CD4-positive, alpha-beta T cell treated with Interleukin-17A for 4 hours (primary cell): ENCODE measurements around the gene CADM1.

Source experiments
- DNase-seq: peaks from one replicate; pipeline ENCODE4 v3.0.0-alpha.2; 2020; ENCODE audit warnings: mixed read lengths

Gene CADM1

DNA sequence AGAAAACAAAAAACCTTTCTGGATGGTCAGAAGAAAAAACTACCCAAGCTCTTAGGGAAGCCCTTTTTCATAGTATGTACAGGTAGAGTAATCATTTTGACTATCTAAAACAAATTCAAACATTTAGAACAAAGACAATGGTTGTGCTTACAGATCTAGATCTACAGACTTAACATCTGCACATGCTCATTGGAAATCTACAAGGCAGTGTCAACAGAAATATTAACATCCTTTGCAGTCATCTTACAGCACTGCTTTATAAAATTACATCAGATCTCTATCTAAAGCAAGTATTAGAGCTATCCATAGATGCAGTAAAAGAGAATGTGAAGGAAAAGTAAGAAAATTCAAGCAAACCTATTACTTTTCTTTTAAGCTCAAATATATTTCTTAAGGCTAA lies 110.3 kb downstream of the CADM1 start:
- no peak for DNase-seq

DNA sequence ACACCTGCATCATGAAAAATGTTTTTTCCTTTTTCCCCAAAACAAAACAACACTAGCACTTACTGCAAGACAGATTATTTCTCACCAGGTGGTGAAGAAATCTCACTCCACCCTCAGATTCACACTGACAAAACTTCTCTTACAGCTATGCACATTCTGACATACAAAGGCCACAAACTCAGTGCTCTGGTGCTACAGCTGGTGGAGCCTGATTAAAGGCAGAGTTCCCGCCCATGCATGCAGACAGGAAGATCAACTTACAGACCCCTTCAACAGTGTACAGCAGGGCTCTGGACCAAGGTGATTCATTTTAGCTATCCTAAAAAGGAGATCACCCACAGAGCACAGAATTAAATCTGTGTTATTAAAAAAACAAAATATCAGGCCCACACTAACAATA lies 112.6 kb downstream of the CADM1 start:
- DNase-seq, result no peak

DNA sequence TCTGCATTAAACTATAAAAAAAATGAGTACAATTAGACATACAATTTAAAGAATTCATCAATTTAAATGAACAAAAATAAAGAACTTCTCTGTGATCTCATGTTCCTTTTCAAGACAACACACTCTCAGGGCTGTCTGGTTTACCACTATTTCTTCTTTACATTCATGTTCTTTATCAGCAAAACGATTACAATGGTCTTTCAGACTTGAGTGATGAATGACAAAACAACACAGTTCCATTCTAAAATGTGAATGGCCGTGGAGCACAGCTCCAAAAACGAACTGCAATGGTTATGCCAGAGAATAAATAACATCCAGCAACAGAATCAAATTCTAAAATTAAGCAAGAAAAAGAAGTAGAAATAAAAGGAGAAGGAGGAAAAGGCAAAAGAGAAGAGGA lies 113.1 kb downstream of the CADM1 start:
- DNase-seq, result no peak

DNA sequence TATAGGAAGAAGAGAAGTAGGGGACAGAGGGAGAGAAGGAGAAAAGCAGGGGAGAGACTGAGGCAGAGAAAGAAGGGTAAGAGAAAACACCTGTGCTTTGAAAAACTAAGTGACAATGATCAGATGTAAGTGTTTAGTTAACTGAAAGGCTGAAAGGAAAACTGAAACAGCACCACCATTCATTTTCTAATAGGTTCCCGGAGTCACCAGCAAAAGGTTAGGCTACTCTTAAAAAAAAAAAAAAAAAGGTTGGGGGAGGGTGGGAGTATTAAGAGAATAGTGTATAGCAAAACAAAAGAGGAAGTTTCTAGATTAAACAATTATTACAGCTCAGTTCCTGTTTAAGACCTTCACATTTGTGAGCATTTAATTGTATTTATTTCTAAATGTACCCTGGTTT lies 113.8 kb downstream of the CADM1 start:
- no peak for DNase-seq

DNA sequence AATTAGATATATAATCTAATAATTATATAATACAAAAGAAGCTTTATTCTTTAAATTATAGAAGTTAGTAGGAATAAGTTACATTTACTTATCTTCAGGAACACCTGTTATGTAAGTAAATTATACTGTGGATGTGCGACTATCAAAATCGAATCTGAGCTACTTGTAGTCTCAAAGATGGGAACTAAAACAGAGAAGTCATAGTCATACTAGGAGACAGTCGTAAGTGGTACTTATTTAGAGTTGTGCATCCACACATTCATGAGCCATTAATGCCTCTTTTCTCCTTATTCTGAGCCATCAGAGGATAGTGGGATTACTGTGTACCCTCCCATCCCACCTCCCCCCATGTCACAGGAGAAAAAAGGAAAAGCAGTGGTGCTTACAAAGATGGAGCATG lies 114.4 kb downstream of the CADM1 start:
- DNase-seq, result no peak

DNA sequence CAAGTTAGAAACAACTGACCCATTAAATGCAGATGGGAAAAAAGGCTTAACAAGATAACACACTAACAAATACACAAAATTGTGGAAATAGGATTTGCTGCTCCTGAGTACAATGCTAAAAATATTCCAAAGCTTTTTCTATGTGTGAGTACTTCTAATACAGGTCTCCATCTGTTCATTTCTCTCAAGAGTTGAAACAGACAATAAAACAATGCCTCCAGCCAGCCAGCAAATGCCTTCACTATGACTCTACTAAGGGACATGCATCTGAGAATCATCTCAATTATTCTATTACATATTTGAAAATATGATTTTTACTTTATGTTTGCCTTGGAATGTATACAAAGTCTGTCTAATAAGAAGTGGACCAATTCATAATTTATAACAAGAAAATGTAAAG lies 119.0 kb downstream of the CADM1 start:
- DNase-seq, result no peak

DNA sequence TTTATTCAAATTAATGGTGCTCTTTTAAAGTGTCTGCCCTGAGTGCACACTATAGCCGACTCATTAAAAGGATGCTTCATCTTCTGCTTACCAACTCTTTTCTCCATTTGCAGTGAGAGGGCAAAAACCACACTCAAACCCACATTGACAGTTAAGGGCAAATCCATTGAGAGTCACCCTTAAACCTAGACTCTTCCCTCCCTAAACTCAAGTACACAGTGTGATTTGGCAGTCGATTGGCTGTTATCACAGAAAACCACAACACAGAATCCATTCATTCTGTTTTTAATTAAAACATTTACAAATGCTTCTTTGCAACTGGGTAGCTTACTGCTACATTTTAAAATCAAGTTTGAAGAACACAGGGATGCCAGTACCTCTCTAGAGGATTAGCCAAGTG lies 120.0 kb downstream of the CADM1 start:
- no peak for DNase-seq

DNA sequence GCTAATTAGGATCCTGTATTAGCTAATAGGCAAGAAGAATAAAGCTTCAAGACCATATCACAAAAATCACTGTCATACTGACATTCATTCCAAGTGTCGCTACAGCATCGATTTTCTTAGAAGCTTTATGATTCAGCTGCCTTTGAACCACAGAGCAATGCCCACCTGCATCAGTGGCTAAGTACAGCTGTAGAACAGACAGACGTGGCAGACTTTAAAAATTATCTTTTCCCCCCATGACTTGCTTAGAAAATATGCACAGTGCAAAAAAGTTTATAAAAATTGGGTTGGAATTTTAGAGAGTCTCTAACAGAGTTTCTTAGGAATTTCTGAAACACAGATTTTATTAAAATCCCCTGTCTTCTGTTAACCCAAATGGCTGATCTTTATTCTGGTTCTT lies 120.8 kb downstream of the CADM1 start:
- no peak for DNase-seq

DNA sequence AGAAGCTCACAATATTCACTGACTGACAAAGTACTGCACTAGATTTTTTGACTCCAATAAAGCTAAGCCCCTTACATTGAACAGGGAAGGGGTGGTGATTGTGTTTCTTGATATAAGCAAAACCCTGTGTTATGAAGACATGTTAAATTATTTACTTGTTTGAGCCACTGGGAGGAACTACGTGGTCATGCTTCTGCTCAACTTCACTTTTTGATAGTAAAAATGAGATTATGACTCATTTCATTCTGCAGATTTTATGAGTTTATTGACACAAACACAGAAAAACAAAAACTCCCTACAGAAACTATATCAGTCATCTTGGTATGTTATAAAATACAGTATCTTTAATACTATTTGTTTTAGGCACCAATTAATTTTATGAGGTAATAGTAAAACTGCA lies 124.7 kb downstream of the CADM1 start:
- no peak for DNase-seq

DNA sequence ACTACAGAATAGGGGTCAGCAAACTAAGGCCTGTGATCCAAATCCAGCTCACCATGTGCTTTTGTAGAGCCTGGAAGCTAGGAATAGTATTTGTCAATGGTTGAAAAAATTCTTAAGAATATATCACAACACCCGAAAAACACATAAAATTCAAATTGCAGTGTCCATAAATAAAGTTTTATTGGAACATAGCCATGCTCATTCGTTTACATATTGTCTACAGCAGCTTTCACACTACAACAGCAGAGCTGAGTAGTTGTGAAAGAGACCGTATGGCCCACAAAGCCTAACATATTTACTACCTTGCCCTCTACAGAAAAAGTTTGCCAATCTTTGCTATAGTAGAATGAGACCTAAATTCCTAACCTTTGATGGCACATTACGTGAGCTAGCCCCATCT lies 125.7 kb downstream of the CADM1 start:
- DNase-seq, result no peak

DNA sequence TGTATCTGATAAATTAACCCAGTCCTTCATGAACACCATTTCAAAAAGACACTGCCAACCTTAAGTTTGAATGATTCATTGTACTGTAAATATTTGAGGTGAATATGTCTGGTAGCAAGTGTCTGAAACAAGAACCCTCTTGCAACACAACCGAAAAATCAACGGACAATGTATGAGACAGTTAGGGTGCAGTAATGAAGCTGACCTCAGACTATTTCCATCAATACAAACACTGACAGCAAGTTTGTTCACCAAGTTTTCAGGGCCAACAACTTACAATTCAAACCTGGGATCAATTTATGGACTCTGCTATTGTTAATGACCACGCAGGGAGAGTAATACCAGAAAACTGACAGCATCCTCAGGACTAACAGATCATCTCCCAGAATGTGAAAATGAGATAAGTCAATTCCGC lies 126.3 kb downstream of the CADM1 start:
- no peak for DNase-seq

DNA sequence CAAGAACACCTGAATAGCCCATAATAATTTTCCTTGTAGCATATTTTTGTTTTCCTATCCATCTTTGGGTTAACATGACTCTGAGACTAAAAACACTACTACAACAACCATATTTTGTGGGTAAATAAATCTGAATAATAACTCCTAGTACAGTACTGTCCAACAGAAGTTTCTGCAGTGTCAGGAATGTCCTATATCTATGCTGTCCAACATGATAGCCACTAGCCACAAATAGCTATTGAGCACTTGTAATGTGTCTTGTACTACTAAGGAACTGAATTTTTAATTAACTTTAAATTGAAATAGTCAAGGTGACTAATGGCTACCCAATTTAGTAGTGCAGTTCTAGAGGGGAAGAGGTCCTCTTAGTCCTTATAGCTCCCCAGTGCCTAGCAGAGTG lies 135.6 kb downstream of the CADM1 start:
- no peak for DNase-seq

DNA sequence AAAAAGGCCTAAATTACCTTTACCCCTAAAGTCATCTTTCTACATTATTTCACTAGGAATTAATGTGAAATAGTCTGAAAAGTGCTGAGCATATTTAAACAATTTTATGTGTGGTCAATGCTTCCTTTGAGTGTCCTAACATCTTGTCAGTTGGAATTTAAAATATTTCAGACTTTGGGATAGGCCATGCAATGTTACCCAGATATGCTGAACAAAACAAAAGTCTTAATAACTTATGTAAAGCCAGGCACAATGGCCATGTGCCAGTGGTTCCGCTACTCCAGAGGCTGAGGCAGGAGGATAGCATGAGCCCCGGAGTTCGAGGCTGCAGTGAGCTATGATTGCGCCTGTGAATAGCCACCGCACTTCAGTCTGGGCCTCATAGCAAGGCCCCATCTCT lies 137.4 kb downstream of the CADM1 start:
- DNase-seq, result no peak

DNA sequence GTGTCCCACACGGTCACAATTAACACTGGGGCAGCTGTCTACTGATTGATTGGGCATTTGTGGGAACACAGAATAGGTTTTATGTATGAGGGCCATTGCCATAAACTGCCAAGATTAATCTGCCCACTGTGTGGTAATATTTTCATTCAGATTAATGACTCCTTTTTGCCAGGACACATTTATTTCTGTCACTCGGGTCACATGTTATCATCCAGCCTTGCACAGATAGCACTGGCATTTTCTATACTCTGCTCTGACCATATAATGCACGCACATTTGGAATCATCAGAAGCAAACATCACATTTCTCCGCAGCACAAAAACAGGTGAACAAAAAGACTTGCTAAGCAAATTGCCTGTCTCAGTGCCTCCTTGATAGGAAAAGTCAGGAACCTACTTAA lies 138.3 kb downstream of the CADM1 start:
- DNase-seq, result no peak

DNA sequence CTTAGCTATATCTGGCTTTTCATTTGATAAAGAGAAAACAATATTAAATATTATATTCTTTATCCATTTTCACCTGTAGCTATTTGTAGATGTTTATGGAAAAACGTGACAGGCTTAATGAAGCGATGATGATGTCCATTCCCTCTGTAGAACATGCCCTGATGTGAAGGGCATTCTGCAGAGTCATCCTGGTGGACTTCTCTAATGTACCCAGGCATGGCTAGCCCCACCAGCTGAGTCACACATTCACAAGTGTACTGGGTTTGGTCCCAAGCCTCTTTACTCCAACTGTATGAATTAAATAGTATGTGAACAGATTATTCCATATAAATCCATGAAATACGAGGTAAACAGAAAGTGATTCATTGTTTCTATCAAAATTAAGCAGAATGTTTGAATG lies 139.3 kb downstream of the CADM1 start:
- DNase-seq, result no peak

DNA sequence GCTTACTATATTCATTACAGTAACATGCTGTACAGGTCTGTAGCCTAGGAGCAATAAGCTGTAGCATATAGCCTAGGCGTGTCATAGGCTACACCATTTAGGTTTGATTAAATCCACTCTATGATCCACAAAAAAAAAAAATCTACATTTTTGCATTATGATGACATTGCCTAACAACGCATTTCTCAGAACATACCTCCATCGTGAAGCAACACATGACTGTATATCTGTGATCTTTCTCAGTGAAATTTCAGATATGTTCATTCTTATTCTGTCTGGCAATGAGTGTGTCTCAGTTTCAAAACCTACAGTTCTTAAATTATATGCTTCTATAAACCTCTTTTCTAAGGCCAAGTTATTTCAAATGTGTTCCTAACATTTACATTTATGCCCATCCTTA lies 140.3 kb downstream of the CADM1 start:
- no peak for DNase-seq

DNA sequence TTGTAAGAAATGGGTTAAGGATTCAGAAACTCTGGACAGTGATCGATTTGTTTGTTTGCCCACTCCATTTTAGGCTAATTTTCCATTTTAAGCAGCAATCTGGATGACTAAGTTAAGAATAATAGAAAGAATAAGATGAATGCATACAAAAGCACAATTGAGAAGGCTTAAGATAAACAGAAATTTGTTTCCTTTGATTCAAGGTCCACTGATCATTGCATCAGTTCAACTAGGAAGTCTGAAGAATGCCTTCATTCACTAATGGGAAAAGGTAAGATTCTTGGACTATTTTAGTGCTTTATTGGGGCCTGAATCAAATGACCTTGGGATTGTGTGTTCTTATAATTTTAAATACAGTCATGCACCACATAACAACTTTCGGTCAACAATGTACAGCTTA lies 140.8 kb downstream of the CADM1 start:
- DNase-seq, result no peak

DNA sequence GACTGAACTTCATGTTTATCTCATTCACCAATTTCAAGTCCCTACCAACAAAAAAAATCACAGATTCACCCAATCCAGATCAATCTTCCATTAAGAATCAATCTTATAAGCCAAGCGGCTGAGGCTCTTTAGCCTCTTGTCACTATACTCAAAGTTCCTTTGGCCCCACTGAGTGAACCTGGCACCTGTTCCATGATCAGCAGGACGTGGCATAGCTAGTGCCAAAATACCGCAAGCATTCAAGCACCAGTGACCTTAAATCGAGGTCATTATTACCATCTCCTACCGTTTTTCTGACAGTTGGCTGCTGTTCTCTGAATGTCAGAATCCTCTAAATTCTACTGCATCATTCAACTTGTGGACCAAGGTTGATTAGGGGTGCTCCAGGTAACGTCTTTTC lies 141.2 kb downstream of the CADM1 start:
- no peak for DNase-seq

DNA sequence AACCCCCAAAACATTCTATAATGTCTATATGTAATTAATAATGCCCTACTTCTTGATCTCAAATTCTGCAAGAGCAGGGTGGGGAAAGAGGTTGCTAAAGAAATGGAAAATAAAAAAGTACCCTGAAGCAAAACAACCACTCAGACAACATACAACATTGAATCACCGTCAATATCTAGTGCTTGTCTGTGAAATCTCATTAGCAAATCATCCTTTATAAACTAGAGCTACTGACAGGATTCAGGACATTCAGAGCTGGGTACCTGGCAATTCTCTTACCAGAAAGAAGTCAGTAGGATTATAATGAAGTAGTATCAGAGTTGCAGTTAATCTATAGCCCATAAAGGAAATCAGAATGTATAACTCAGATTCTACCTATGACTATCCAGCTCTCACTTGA lies 143.2 kb downstream of the CADM1 start:
- no peak for DNase-seq

DNA sequence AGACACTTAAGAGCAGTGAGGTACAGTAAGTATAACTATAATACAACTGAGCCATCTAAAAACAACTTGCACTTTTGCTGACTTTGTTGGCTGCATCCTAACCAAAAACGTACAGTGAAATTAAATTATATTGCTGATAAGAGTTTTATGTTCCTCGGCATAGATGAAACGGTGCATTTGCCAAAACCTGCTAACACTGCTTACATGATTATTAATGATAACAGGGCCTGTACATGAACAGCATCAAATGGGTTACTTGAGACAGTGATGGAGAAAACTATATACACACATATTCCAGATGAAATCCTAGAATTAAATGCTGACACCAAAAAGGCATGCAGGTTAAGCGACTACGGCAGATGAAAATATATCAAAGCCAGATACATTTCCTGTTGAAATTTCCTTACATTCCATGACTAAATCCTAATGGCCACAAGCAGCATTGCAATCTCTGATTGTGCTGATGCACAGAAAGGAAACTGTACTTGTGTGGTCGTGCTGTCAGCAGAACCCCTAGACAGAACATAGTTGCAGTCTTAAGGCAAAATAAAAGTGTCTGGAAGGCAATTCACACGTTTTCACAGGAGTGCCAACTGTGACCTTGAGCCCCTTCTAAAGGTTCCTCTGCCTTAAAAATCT lies 143.9 kb downstream of the CADM1 start:
- DNase-seq, result no peak

DNA sequence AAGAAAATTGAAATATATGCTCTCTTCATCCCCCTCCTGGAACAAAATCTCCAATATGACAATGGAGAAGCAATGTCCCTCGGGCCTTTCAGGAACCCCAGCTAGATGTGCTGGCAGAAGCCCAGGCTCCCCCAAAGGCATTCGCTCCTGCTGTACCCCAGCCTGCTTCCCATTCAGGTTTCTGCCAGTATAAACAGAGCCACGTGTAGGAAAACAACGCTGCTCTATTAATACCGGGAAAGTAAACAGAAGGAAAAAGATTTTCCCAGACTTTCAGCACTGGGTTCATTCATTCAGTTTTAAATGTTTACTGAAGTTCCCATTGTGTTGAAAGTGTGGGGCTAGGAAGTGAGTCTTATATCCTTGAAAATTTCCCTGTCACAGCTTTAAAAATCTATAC lies 147.1 kb downstream of the CADM1 start:
- no peak for DNase-seq

DNA sequence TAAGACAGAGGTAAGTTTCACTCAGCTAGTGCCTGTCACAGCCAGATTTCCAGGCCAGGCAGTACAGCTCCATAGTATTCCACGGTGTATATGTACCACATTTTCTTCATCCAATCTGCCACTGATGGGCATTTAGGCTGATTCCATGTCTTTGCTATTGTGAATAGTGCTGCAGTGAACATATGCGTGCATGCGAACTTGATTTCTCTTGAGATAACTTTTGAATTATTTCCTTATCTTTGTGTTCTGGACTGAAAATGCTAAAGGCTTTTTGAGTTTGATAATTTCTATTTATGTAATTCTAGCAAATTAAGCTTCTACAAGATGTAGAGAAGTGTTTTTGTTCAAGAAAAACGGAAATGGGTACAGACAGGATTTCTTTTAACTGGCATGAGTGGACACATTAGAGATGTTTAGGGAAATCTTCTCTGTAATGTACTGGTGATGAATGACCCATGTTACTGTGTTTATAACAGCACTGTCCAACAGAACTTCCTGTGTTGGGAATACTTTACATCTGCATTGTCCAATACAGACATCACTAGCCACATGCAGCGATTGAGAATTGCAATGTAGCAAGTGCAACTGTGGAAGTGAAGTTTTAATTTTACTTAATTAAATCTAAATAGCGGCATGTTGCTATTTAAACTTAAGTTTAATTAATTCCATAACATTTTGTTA lies 151.3 kb downstream of the CADM1 start:
- no peak for DNase-seq

DNA sequence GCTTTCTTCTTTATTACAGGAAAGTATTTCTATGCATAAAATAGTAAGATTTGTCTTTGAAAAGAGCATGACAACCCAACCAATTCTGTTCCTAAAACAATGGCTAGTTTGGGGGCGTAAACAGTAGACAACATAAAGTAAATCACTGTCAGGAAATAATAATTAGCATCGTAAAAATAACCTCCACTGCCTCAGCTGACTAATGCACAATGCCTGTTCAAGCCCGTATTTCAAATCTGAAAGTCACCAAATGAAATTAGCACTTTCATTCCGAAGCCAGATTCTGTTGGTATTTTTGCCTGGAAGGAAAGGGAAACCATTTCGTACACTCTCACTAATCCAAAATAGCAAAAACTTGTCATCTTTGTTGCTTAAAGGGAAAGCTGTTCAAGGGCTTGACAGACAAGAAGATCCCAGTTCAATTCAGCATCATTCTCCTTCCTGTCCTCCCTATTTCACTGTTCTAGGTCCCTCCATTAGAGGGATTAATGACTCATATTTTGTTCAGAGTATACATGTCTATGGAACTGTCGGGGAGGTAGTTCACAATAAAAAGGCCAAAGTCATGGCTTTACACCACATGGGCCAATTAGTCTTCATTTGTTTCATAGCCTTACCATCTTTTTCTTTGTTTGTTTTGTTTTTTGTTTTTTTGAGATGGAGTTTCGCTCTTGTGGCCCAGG lies 154.7 kb downstream of the CADM1 start:
- no peak for DNase-seq

DNA sequence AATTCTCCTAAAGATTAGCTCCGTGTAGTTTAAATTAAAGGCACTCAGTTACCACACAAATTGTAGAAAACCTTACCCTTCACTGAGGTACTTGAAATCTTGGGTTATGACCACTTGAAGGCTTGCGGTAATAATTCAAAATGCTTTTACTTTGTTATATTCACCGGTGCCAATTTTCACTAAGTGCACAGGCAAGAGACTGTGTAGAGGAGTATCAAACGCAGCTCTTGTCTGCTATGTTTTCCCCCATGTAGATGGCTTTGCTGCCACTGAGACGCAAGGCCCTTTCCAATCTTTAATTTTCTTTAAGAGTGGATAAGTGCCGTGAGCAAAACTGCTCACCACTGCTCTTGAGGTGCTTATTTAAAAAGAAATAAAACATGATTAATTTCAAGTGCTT lies 155.8 kb downstream of the CADM1 start:
- DNase-seq, result no peak

DNA sequence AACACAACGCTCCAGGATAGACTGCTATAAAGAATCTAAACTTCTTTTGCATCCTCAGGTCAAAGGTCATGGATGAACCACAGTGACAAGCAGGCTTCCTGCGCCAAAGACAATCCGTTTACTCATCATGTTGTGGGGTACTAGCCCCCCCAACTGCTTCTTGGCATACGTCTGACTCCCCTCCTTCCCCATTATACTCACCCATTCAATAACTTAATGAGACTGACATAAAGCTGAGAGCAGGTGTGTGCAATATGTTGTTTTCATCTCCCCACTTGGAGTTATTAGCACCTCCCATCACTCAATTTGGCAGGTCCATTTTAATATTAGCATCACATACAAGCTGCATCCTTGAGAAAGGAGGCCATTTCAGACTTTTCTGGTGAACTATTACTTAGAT lies 157.1 kb downstream of the CADM1 start:
- DNase-seq, result no peak
